ENCODE results near the gene SNRNP40.

DNA sequence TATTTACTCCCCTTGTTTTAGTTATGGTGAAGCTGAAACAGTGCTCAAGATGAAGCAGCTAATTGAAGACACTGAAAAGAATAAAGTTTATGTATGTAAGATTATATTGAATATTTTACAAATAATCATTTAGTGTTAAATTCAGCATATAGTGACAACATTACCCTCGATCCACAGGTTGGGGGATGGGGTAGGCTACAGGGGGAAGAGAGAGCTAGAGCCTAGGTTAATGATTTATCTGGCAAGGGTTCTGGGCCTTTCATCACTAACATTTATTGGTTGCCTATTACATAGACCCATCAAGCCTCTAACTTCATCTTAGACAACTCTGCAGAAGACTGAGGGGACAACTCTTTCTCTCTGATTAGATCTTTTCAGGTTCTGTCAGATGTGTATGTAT, 21.6 kb upstream of the SNRNP40 start:
- TF ChIP-seq ZNF274 (IDR thresholded peaks at IDR 0.05; ENCODE audit: low read depth, low read length) (no peak), SUZ12 (IDR thresholded peaks at IDR 0.05; ENCODE audit: extremely low read depth, insufficient read depth, insufficient read length) (no peak), YY1 (IDR thresholded peaks at IDR 0.05; ENCODE audit: insufficient read depth, insufficient read length) (no peak)

All from NT2/D1 (cell line).